NCI-H128 (cell line): ENCODE results near the gene KAT2B.
"Not testable (repeated sequence)": the region's sequence is repeated elsewhere in the genome, so short reads cannot be mapped to it uniquely, and the experiment has no call there.

Experiments used
- DNase-seq: peaks from one replicate; lab custom pipeline; 2025; ENCODE audit not compliant: unreplicated experiment; lab: John Stamatoyannopoulos, UW

The KAT2B gene

DNA sequence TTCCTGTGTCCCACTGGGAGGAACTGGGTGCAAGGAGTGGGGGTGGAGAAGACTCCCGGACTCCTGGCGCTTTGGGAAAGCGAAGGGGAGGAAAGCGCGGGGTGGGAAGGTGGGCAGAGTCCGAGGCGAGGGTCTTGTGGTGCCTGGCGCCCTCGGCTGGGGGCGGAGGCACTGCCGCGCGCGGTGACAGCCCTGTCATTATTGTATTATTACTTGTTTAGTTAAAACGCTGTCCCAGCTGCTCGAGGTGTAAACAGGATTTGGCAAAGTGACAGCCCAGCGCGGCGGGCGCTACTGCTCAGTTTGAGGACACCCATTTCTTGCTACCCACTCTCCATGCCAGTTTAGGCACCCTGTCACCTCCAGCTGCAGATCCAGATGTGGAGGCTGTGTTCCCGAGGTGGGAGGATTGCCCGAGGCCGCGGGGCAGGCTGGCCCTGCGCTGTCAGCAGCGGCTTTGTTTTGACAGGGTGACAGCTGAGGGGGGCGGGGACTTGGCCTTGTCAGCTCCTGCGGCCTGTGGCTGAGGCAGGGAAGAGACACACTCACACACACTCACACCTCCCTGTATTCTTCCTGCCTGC, 1.0 kb downstream of the KAT2B start:
- peak; percentile 19 for DNase-seq

DNA sequence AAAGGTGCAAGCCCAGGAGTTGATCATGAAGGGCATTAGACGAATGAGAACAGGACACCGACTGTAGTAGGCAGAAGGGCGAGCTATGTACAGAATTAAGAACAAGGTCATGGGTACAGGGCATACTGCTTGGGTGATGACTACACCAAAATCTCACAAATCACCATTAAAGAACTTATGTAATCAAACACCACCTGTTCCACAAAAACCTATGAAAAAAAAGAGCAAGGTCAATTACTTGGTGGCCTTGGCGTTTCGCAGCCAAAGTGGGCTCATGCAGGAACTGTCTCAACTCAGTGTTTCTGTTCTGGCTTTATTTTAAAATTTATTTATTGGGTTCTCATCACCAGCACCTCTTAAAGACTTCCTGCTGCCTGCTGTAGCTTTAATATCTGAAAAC, 2.1 kb downstream of the KAT2B start:
- DNase-seq, result no peak

DNA sequence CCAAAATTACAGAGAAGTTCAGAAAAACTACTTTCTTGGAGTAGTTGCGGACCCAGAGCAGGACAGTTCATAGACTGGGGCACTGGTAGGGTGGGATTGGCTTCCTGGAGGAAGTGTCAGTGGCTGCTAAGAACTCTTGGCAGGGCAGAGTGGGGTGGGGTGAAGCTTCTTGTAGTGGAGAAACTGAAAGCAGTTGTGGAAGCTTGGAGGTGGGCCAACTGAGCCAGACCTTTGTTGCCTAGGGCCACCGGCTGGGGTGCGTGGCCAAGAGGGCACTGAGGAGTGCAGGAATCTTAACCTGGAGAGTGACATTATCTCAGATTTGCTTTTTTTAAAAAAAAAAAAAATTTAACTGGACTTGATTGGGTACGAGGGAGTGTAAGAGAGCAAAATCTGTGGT, 3.1 kb downstream of the KAT2B start:
- no peak for DNase-seq

DNA sequence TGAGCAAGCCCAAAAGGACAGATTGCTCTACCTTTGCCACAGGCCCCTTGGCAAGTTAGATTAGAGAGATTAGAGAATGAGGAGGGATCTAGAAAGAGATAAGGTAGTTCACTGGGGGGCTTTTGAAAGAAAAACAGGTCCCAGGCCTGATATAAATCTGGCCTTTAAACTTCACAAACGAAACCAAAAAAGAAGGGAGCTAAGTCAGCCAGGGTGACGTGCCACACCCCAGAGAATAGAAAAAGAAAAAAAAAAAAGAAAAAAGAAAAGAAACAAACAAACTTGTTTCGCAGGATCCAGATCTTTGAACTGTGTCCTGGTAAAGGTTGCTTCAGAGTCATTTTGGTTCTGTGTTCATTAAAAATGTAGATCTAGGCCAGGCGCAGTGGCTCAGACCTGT, 3.6 kb downstream of the KAT2B start:
- no peak for DNase-seq

DNA sequence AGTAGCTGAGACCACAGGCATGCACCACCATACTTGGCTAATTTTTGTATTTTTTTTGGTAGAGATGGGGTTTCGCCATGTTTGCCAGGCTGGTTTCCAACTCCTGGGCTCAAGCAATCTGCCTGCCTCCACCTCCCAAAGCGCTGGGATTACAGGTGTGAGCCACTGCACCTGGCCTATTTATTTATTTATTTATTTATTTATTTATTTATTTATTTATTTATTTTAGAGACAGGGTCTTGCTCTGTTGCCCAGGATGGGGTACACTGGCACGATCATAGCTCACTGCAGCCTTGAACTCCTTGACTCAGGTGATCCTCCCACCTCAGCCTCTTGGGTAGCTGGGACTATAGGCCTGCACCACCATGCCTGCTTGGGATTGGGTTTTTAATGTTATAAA, 4.9 kb downstream of the KAT2B start:
- not testable (repeated sequence) for DNase-seq

DNA sequence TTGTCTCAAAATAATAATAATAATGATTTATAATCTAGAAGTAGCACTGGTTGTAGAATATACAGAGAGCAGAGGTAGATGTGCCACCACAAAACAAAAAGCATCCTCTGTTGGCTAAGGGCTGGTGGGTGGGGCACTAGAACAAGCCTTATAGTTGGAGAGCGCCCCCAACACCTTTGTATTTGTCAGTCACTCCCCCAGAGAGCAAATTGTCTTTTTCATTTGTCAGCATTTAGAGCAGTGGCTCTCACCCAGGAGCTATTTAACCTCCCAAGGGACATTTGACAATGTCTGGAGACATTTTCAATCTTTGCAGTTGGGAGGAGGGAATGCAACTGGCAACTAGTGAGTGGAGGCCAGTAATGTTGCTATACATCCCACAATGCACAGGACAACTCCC, 6.3 kb downstream of the KAT2B start:
- DNase-seq, result no peak

DNA sequence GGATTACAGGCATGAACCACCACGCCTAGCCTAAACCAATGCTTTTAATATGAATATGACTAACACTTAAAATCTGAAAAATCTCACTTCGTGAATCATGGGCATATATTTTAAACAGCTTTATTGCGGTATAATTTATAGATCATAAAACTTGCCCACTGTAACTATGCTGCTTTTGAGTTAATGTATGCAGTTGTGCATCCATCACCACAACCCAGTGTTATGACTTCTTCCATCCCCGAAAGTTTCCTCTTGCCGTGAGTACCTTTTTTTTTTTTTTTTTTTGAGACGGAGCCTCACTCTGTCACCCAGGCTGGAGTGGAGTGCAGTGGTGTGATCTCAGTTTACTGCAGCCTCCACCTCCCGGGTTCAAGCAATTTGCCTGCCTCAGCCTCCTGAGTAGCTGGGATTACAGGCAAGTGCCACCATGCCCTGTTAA, 7.1 kb downstream of the KAT2B start:
- no peak for DNase-seq

DNA sequence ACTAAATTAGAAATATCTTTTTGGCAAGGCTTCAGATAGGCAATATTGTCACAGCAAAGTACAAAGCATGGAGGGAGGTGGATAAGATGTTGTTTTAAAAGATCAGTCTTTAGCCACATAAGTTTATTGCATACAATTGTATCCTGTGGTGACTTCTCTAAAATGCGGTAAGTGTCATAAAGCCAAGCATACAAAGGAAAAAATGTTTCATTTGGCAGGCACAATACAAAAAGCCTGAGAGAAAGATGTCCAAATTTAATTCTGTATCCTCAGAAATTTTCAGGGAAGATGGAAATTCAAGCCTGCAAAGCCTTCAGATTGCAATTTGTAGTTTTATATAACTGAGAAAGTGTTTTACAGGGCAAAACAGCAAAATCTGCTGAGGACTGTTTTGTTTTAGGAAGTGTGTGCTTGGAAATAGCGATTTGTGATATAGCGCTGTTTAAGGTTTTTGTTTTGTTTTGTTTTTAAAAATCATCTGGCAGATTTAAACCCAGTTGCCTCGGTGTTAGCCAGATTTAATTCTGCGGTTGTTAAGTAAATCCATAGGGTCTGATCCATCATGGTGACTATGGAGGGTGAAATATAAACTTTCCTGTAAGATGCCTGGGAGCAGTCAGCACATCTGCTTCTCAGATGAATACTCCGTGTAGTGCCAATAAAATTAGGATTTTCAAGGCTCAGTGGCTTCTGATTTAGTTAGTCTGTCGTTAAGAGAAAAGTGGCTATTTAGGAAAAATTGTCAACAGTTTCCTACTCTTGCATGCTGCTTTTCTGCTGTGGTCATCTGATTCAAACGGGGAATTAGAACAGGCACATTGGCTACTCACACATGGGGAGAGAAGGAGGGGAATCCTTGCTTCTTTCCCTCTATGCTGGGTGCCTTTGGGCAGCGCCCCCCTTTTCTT, 8.0 kb downstream of the KAT2B start:
- DNase-seq, result no peak

DNA sequence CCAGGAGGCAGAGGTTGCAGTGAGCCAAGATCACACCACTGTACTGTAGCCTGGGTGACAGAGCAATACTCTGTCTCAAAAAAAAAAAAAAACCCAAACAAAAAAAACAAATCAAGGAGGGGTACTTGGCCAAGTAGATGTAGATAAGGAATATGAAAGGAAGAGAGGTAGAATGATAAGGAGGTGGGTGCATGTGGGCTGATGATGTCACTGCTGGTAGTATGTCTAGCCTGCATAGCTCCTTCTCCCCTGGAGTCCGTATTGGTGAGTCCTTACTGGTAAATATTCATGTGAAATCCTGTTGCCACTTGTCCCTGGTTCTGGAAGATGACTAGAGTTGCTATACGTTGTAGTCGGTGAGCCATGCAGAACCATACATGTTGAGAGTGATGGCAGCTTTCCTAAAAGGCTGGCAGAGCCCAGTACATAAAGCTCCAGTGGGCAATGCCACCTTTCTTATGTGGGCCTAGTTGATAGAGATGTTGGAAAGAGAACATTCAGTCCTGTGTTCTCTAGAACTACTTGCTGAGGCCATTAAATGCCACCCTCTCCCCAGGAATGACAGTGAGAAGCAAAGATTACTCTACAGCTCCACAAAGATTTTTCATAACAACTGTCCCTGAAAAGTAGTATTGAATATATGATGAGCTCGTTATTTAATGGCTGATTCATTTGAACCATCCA, 11.0 kb downstream of the KAT2B start:
- no peak for DNase-seq

DNA sequence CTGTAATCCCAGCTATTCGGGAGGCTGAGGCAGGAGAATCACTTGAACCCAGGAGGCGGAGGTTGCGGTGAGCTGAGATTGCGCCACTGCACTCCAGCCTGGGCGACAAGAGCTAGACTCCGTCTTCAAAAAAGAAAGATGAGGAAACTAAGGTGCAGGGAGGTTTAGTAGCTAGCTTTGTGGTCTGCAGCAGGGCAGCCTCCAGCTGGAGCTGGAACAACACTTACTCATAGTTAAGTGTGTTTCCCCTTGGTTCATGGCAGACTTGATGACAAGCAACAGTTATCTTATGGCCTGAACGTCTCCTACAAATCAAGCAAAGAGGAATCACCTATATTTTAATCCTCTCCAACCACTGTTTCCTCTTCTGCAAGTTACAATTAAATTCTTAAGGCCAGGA, 12.6 kb downstream of the KAT2B start:
- no peak for DNase-seq

DNA sequence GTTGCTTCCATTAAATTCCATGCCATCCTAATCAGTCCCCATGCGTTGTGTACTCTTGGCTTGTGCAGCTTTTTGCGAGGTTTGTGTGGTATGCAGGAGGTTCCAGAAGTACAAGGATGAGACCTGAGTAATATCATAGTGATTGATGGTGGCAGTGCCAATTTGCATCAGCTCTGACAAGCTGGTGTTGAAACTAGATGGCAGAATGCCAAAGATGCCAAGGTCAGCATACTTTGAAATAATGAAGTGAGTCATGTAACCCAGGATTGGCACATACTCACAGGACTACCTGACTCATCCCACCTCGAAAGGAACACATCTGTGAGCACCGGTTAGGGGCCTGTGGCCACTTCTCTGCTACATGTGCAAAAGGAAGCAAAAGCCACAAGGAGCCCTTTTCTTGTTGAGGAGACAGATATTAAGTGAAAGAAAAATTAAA, 14.3 kb downstream of the KAT2B start:
- DNase-seq, result no peak

DNA sequence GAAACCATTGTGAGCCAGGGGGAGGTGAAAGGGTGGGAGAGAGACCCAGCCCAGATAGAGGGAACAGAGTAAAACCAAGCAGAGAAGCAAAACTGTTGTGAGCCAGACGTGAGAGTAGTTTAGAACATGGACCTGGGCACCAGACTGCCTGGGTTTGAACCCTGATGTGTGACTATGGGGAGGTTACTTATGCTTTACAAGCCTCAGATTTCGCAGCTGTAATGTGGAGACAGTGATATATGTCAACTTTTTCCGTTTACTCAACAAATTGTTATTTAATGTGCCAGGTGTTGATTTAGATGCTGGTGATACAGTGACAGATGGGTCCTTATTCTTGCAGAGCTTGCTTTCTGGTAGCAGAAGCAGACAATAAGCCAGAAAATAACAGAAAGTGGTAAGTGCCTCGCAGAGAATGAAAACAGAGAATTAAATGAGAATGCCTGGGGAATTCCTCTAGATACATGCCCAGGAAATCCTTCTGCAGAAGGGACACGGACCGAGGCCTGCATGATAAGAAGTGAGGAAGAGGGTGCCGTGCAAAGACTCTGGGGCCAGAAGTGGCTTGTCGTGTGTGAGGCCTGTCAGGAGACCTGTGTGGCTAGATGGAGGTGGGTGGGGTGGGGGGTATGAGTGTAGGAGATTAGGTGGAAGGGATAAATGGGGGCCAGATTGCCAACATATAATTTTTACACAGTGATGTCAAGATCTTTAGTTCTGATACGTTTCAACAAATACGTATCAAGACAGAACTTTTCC, 15.0 kb downstream of the KAT2B start:
- DNase-seq, result no peak

DNA sequence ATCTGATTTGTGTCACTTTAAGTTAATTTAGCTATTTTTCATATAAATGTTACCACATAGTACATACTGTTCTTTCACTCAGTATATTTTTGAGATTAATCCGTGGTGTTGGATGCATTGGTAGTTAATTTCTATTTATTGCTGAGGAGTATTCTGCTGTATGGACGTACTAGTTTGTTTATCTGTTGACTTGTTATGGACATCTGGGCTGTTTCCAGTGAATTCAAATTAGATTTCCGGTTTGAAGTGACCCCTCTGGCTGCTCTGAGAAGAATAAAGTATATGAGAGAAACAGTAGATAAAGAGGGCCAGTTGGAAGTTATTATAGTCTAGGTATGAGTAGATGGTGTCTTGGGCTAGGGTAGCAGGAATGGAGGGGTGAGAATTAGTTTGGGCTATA, 15.6 kb downstream of the KAT2B start:
- DNase-seq, result no peak

DNA sequence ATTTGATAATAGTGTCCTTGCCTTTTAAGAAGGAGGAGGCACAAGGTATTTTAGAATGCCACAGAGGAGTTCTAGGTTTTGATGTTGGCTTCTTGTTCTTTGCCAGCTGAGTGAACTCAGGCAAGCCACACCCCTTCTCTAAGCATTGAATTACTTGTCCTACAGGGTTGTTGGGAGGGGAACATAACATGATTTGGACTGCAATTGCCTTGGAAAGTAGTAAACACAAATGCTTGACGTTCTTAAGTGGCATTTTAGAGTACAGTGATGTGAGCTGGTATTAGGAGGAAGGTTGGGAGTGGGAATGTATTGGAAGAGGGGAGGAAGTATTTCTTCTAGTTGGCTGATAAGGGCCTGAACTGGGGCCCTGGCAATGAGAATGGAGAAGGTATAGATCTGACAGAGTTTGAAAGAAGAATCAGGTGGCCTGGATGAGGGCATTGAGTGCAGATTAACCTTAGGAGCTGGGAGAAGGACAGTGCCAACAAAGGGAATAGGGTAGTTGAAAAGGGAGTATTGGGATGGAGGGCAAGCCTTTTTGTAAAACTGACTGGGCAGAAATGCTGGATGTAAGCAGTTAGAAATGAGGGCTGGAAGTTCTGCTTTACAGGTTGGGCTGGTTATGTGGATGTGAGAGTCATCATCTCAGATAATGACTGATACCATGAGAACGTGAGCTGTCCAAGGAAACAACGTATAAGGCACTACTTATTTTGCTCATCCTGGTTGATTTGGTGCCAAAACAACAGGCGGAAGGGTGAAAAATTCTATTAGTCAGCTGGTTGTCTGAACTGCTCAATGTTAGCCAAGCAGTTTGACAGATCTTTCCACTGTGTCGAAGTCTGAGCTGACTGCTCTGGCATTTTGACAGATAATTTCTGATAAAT, 16.7 kb downstream of the KAT2B start:
- no peak for DNase-seq

DNA sequence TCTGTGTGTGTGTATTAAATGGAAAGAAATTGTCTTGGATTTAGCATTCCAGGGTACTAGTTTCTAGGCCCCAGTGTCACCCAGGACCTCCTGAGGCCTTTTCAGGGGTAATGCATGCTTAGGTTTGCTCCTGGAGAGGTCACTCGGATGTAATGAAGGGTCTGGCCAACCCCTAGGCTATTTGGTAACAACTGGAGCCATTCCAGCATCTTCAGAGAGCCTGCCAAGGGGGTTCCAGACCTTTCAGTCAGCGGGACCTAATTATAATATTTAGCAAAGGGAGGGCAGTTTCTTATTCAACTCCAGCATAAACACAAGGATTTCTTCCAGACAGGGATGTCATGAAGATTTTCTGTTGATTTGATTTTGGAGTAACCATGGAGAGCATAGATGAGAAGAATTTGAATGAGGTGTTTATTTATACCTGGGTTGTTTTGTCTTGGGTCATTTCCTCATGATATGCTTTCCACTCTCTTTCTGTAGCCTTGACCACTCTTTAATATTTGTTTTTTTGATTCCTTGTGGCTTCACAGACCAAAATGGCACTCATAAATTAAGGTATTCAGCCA, 17.4 kb downstream of the KAT2B start:
- no peak for DNase-seq

DNA sequence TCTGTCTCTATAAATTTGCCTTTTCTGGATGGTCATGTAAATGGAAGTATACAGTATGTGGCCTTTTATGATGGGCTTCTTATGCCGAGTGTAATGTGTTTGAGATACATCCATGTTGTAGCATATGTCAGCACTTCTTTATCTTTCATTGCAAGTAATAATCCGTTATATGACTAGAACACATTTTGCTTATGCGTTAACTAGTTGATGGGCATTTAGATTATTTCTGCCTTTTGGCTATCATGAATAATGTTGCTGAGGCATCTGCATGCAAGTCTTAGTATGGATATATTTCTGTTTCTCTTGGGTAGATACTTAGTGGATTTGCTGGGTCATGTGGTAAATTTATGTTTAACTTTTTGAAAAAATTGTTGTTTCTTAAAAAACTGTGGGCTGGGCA, 19.7 kb downstream of the KAT2B start:
- no peak for DNase-seq

DNA sequence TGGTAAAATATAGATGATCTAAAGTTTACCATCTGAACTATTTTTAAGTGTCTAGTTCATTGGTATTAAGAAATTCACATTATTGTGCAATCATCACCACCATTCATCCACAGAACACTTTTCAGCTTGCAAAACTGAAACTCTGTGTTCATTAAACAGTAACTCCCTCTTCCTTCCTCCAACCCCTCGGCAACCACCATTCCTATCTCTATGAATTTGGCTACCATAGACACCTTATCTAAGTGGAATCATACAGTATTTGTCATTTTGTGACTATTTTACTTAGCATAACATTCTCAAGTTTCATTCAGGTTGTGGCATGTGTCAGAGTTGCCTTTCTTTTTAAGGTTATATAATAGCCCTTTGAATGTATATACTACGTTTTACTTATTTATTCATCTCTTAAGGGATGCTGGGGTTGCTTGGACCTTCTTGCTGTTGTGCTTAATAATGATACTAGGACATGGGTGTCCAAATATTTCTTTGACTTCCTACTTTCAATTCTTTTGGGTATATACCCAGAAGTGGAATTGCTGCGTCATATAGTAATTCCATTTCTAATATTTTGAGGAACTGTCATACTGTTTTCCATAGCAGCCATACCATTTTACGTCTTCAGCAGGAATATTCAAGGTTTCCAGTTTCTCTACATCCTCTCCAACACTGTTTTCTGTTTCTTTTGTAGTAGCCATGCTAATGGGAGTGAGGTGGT, 20.9 kb downstream of the KAT2B start:
- DNase-seq, result no peak

DNA sequence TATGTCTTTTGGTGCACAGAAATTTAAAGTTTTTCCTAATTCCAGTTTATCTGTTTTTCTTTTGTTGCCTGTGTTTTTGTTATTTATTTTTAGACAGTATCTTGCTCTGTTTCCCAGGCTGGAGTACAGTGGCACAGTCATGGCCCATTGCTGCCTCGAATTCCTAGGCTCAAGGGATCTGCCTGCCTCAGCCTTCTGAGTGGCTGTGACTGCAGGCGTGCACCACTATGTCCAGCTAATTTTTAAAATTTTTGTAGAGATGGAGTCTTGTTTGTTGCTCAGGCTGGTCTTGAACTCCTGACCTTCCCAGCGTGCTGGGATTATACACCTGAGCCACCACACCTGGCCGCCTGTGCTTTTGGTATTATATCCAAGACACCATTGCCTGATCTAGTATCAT, 22.8 kb downstream of the KAT2B start:
- DNase-seq, result no peak

DNA sequence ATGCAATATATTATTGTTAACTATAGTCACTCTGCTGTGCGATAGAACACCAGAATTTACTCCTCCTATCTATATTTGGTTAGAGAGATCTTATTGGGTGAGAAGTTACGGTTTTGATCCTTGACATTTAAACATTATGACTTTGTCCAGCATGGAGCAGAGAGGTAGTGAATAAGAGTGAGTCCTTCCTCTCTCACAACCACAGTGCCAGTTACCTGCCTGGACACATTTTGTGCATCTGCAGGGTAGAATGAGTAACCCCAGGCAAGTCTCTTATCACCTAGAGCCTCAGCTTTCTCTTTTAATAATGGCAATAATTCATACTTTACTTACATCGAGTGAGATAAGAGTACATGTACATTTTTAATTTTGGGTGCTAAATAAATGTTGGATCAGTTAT, 24.1 kb downstream of the KAT2B start:
- DNase-seq, result no peak
